HG03095 (cell line): ENCODE measurements around the gene TSSK2.

Experiments used
- ATAC-seq: cut with Tn5 transposase; IDR thresholded peaks from one replicate; pipeline ENCODE4 v1.9.1; 2021; ENCODE audit warnings: moderate library complexity; ENCODE audit not compliant: unreplicated experiment

The TSSK2 gene

DNA sequence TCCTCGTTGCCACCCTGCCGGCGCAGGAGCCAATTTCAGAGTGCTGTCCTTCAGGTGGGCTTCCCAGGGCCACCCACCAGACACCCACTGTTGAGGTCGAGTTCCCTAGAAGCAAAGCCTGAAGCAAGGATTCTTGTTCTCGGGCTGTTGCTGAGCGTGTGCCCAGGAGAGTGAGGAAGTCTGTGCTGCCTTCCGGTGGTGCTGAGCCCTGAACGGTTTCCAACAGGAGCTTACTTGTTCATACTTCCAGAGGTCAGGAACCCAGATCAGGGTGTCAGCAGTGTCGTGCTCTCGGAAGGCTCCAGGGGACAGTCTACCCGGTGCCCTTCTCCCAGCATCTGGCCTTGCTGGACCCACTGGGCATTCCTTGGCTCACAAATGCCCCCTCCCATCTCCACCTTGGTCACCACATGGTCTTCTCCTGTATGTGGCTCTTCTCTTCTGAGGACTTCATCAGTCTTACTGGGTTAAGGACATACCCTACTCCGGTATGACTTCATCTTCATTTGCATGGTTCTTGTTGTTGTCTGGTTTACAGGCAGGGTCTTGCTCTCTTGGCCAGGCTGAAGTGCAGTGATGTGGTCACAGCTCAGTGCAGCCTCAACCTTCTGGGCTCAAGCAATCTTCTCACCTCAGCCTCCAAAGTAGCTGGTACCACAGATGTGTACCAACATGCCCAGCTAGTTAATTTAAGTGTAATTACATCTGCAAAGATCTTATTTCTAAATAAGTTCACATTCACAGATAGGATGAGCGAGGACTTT is 36.2 kb downstream of the TSSK2 start:
- ATAC-seq, result no peak

DNA sequence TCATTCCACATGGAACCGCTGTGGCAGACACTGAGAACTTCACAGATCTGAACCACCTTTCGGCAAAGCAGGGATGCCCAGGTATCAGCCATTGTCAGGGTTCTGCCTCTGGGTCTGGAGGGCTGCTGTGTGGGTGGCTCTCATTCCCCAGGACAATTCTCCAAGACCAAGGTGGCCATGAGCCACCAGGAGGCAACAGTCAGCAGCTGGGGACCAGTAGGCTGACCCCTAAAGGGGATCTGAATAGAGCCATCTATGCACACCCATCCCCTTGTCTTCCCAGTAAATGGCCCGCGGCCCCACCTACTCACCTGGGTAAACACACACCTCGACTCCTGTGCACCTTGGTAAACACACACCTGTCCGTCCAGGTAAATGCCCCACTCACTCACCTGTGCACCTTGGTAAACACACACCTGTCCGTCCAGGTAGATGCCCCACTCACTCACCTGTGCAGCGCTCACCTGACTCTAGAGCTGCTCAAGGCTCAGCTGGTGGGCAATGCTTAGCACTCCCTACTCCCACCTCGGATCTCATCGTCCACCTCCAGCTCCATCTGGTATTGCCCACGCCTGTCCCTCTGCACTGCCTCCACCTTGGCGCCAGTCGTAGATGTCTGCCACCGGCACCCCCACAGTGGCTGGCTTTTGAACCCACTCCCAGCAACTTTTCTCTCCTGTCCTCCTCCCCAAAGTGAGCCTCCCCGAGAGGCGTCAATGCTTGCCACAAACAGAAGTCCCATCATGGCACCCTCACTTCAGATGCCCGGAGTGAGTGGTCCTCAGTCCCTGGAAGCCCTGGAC is 37.2 kb downstream of the TSSK2 start:
- no peak for ATAC-seq

DNA sequence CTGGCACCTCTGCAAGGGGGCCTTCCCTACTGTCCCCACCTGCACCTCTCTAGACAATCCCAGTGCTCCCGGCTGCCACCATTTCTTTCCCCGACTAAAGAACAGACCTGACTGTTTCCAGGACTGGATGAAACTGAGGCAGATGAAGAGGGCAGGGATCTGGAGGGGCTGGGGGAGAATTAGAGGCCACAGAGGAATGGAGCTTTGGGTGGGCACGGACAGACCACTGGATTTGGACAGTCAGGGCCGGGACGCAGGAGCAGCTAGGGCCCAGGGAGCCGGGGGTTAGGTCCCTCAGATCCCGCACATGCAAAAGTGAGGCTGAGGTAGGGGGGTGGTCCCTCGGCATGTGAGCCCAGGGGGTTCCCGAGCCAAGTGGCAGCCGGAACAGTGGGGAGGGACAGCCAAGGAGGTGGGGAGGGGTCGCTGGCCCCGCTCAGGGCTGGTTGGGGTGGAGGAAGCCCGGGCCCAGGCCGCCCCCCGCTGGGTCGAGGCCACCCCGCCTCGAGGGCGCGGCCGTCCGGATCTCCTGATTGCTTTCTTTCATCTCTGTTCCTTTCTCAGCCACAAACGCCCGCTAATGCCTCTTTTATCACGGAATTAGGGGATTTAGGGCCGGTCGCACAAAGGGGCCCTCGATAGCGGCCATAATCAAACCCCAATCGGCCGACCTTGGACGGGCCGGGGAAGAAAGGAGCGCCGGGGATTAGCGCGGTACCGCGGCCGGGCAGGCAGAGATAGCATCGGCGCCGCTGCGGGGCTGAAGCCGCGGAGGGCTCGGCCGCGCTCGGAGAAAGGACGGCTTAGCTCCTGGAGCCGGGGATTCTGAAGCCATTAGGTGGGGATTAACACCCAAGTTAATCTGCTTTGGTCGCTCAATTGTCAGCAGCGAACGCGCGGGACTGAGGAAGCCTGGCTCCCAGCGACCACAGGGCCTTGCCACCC is 38.2 kb downstream of the TSSK2 start:
- ATAC-seq, result no peak

DNA sequence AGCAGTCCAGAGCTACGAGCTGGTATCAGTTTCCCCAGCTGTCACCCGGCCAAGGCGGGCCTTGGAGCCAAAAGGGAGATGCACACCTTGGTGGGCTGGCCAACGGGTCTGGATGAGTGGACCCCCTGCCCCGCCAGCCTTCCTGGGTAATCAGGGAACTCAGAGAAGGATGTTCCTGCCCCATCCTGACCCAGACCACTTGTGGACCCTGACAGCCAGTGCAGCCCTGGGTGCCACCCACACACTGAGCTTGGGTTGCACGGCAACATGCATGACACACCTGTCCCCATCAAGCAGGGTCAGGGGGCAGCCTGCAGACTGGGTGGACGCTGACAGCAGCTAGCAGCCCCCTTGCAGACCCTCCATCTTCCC is 38.8 kb downstream of the TSSK2 start:
- no peak for ATAC-seq

DNA sequence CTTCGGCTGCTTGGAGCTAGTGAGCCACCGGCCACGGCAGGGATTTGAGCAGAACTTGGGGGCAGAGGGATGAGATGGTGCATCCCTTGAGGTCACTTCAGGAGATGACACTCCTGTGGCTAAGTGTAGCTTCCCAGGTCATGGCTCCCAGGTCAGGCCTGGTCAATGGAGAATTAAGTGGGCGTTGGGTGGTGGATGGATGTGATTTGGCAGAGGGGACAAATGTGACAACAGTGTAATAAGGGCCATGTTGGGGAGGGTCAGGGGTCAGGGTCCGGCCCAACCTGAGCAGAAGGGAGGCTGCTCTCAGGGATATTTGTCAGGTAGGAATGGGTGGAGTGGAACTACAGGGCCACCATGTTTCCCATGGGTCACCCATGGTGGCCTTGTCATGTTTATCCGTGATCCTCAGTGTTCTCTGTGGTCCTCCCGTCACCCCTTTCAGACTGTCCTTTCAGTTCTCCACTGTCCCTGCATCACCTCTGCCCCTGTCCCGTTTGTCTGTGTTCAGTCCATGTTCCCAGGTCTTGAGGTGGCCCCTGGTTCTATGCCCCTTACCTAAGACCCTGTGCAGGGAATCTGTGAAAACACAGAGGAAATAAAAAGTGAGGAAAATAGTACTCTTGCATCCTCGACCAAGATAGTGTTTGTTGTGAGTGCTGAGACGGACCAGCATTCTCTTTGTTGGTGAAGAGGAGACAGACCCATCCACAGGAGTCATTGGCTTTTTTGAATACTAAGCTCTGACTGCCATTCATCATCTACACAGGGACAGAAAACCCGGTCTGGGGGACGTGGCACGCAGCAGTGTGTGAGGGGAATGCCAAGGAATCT is 41.3 kb downstream of the TSSK2 start:
- ATAC-seq, result no peak

DNA sequence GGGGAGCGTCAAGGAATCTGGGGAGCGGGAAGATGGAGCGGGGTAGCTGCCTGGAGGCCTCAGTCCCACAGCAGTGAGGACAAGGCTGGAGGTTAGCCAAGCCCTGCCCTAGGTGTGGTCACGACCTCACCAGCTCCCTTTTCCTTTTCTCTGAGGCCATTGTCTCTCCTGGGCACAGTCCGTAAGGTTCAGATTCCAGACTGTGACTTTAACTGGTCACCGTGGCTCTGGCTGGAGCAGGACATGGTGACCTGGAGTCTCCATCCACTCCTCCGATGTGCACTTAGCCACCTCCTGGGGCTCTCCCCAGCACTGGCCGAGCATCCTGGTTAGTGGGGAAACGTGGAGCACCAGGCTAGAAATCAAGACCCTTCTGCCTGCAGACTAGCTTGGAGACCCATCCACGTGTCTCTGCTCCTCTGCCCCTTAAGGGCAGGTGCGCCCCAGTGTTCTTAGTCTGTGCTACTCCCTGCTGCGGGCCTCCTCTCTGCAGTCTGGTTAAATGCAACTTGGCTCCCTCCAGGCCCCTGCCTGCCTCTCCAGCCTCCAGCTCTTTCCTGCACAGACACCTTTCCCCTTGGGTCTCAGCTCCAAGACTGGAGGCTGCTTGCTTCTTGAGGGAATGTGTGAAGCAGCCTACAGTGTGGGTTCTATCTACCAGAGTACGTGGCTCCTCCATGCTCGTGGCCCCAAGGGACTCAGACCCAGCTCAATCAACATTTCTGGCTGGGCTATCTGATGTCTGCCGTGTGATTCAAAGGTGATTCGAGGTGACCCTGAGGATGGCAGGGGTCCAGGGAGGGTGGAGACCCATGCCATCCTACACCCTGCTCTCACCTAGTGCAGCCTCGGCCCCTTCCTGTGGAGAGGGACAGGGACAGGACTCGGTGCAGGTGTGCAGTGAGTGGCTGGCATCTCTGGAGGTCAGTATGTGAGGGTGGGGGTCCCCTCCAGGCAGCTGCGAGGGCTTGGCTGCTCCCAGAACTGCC is 42.2 kb downstream of the TSSK2 start:
- no peak for ATAC-seq

DNA sequence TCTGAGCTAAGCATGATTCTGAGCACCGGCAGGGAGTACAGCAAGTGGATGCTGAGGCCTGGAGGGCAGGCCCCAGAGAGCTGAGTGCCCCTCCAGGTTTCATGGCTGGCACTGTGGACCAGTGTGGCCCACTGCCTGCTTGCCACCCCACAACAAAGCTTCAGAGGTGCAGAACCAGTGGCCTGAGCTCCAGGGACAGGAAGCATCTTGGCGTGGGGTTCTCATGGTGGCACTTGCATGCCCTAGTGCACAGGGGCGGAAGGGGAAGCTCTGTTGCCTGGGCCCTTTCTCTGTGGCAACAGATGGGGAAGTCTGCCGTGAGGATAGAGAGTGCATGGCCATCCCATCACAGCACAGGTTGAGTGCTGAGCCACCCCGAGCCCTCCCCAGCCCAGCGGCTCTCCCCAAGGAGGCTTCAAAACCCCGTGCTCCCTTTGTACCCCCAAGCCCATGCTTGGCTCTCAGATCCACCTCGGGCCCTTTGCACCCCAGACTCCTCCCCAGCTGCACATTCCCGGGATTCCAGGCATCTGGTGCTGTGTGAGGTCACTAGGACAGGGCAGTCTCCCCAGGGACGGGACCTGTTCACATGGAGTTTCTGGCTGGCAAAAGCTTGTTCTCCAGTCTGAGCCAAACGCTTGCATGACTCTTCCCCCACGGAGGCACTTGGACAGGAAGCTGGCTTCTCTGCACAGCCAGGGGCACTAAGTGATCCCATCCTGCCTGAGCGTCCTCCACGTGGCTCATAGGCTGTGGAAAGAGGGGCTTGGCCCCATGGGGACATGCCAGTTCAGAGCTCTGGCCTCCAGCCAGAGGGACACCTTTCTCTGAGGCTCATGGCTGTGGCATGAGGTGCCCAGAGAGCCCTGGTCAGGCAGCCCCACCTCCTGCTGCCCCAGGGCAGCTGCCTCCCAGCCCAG is 43.3 kb downstream of the TSSK2 start:
- no peak for ATAC-seq

DNA sequence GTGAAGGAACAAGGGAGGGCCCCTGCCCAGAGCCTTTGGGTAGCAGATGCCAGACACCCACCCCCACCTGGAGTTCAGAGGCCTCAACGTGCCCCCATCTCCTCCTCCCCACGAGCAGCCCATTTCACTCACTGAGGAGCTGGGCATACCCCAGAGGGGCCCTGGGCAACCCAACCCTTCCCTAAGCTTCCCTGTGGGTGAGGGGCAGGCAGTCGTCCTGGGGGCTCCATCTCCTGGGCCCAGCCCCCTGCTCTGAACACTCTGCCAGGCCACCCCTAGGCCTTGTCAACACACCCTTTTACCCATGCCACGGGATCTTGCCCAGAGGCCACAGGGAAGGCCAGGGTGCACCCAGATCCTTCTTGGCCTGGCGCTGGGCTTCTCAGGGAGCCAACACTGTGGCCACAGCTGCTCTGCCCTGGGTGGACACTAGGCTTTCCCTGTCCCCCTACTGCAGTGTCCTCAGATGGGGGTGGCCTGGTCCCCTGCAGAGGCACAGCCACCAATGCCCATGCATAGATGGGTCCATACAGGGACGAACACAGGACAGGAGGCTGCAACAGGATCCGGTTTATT is 44.0 kb downstream of the TSSK2 start:
- no peak for ATAC-seq

DNA sequence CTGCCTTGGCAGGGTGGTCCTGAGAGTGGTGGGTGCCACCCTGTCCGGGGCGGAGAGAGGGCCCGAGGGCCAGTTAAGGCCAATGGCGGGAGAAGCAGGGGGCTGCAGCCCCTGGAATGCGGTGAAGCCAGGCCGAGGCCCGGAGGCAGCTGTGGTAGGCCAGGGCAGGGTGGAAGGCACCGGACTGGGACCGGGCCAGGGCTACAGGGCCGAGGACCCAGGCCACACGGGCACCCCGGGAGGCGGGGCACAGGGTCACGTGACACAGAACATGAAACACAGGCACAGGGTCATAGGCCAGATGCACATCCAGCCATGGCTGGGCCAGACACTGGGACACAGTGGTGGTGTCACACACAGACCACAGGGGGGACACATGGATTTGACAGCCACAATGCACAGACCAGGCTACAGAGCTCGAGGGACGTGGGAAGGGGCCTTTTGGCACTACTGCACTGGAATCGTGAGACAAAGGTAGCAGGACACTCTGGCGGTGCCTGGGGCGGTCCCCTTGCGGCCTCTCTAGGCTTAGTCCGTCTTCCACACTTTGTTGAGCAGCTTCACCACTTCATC is 44.6 kb downstream of the TSSK2 start:
- no peak for ATAC-seq

DNA sequence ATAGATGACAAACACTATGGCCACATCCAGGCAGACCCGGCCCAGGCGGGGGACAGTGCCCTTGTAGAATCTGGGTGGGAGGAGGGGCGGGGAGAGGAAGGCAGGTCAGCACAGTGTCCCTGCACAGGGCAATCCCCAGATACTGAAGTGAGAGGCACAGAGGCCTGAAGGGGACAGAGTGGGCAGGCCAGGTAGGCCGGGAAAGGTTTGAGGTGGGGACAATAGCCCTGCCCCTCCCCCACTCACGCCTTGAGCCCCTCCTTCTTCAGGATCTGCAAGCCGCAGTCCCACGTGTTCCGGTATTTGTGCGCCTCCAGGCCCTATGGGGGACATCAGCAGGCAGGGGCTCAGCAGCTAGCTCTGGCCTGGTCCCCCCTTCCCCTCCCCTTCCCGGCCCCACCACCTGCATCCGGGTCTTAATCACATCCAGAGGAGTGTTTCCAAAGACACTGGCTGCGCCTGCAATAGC is 45.1 kb downstream of the TSSK2 start:
- ATAC-seq, result no peak

DNA sequence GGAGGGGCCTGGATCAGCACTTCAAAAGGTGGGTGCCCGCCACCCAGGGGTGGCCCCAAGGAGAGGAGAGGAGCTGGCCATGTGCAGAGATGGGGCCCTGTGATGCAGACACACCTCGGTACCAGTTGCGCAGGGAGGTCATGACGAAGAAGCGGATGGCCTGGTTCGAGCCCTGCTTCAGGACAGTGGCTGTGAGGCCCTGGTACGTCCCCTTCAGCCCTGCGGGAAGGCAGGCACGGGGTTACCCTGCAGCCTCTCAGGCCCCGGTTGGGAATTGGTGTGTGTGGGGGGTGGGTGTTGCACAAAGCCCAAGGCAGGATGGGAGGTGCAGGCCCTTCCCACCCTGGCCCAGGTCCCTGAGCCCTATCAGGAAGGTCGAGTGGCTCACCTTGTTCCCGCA is 45.6 kb downstream of the TSSK2 start:
- no peak for ATAC-seq

DNA sequence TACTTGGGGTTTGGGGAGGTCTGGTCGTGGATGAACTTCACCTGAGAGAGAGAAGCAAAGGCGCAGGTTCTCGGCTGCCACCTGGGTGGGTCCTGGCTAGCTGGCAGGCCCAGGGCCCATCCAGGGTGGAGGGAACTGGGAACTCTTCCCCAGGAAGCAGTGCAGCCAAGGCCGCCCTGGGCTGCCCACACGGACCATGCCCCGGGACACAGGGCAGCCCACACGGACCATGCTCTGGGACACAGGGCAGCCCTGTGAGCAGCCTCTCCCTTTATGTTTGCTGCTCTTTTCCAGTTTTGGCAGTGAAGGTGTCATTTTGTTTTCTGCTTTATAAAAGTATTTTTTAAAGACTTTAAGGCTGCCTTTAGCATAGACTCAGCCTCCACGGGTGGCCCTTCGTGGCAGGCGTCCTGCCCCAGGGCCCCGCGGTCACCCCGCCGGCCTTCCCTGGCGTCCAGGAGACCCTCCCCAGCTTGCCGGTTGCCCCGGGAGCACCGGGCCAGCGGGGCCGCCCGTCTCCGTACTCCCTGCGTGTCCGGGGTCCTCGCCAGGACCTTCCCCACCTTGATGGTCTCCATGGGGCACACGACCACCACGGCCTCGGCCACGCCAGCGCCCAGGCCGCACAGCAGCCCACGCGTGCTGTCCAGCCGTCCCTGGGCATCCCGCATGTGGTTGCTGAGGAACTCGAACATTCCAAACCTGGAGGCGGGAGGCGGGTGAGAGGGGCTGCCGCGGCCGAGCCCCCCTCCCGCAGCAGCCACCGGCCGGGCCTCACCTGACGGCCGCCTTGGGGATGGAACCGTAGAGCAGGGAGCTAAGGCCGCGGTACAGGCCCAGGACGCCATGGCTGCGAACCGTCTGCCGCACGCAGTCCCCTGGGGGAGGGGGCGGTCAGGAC is 46.3 kb downstream of the TSSK2 start:
- ATAC-seq, result no peak

DNA sequence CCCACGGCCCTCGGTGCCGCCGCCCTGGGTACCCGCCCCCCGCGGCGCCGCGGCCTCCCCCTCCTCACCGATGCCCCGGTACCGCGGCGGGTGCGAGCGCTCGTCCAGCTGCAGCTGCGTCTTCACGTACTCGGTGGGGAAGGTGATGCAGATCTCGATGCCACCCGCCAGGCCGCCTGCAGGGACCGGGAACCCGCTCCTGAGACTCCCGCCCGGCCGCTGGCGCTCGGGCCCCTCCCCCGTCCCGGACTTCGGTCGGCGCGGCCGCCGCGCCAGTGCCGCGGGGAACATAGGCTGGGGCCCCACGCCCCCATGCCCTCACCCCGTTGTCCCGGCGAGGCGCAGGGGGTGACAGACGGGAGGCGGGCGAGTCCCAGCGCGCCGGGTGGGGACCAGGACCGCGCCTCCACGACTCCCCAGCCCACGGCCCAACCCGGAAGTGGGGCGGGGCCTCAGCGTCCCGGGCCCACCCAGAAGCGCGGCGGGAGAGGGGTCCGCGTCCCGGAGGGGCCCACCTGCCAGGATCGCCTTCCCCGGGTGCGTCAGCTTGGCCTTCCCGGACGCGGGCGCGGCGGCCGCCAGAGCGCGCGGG is 47.1 kb downstream of the TSSK2 start:
- peak; percentile 21 for ATAC-seq

DNA sequence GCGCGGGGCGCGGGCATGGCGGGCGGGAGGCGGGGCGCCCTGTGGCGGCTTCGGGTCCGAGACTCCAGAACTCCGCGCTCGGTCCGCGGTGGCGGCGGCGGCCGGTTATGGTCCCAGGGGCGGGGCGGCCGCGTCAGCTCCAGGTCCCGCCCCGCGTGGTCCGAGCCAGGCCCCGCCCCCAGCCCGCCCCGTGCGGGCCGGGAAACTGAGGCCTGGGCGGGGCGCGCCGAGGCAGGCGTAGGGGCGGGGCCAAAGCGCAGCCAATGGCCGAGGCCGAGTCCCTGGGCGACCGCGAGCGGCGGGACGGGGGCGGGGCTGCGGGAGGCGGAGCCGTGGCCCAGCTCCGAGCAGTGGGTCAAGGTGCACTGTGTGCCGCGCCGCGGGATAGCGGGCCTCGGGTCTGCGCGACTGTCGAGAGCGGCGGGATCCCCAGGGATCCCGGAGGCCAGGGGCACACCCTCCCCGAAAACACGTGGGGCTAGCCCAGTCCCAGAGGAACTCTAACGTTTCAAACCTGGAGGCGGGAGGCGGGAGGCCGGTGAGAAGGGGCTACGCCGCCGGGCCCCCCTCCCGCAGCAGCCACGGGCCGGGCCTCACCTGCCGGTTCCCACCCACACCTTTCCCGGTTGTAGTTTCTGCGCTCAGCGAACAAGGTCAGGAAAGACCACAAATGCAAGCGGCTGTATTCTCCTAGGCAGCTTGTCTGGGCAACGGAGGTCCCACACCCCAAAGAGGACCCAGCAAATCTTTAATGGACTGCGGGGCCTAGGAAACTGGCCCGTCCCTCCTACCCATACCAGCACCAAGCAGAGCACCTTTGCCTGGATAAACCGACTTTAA is 47.8 kb downstream of the TSSK2 start, which contains the start of gene SLC25A1:
SLC25A1 (minus strand) TSS at position 80 of the 840 bp plus-strand sequence; CDS start at position 17, 63 bp downstream.
- ATAC-seq, result peak; percentile 48

DNA sequence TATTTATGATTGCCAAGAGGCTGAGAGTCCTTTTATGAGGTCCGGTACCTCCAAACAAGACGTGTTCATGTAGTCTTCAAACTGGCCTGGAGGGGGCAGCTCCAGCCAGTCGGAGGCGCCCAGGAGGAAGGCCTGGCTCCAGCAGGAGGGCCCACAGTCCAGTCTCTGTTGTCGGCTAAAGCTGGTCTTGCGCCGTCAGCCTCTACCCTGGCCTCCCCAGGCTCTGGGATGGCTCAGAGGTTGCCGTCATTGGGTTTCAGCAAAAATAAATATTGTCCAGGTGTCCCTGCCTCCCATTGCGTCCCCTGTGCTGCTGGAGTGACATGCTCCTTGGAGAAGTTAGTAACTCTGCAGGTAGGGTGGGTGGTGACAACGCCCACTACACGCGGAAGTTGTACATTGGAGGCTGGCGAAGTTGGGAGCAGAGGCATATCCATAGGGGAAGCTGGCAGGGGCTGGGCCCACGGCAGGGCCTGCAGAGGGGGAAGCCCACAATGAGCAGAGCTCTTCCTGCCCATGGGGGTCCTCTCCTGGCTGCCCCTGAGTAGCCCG is 48.5 kb downstream of the TSSK2 start:
- no peak for ATAC-seq
